Measurements from ENCODE around the gene VEGFA.
"Not testable (repeated sequence)": the region's sequence is repeated elsewhere in the genome, so short reads cannot be mapped to it uniquely, and the experiment has no call there.

The VEGFA gene

GRCh38 chr6:43806043-43806757 lies 36.2 kb downstream of the VEGFA start:
- DNase-seq = no peak

GRCh38 chr6:43806758-43807227 lies 36.8 kb downstream of the VEGFA start:
- DNase-seq = no peak

- DNase-seq = no peak
These were observed 37.4 kb downstream of the VEGFA start for GRCh38 chr6:43807228-43808061.

- no peak for DNase-seq
These were observed 38.4 kb downstream of the VEGFA start for GRCh38 chr6:43808412-43808811.

GRCh38 chr6:43809417-43810305 lies 39.6 kb downstream of the VEGFA start:
- no peak for DNase-seq

GRCh38 chr6:43810965-43811732 lies 41.1 kb downstream of the VEGFA start:
- DNase-seq = no peak

GRCh38 chr6:43811733-43812099 lies 41.7 kb downstream of the VEGFA start:
- no peak for DNase-seq

GRCh38 chr6:43812850-43813578 lies 43.0 kb downstream of the VEGFA start:
- no peak for DNase-seq

- DNase-seq = no peak
These were observed 44.1 kb downstream of the VEGFA start for GRCh38 chr6:43814111-43814510.

GRCh38 chr6:43814865-43815264 lies 44.9 kb downstream of the VEGFA start:
- no peak for DNase-seq

GRCh38 chr6:43817192-43817591 lies 47.2 kb downstream of the VEGFA start:
- DNase-seq = no peak

GRCh38 chr6:43818973-43819372 lies 49.0 kb downstream of the VEGFA start:
- DNase-seq = not testable (repeated sequence)

- DNase-seq = no peak
These were observed 49.9 kb downstream of the VEGFA start for GRCh38 chr6:43819958-43820357.

GRCh38 chr6:43820486-43820885 lies 50.5 kb downstream of the VEGFA start:
- no peak for DNase-seq

- DNase-seq = no peak
These were observed 51.3 kb downstream of the VEGFA start for GRCh38 chr6:43821101-43821886.

- DNase-seq = no peak
These were observed 53.4 kb downstream of the VEGFA start for GRCh38 chr6:43823390-43823789.

GRCh38 chr6:43823879-43824702 lies 54.1 kb downstream of the VEGFA start:
- no peak for DNase-seq

- no peak for DNase-seq
These were observed 54.7 kb downstream of the VEGFA start for GRCh38 chr6:43824703-43825064.

- no peak for DNase-seq
These were observed 55.4 kb downstream of the VEGFA start for GRCh38 chr6:43825187-43826115.
